CMK (cell line): Measurements from ENCODE around the gene CCT8L2.
"Not testable (repeated sequence)": the region's sequence is repeated elsewhere in the genome, so short reads cannot be mapped to it uniquely, and the experiment has no call there.

Experiments used
- DNase-seq: peaks from one replicate; pipeline ENCODE4 v3.0.0-alpha.2; 2010; ENCODE audit warnings: low read depth

The CCT8L2 gene

GRCh38 chr22:16558376-16558945 is 34.1 kb downstream of the CCT8L2 start:
- DNase-seq: not testable (repeated sequence)

- not testable (repeated sequence) for DNase-seq
Measured at GRCh38 chr22:16557511-16557910, 35.1 kb downstream of the CCT8L2 start.

GRCh38 chr22:16555077-16555994 is 37.3 kb downstream of the CCT8L2 start:
- not testable (repeated sequence) for DNase-seq

GRCh38 chr22:16543310-16543709 is 49.3 kb downstream of the CCT8L2 start:
- not testable (repeated sequence) for DNase-seq
